HEK293T (cell line): ENCODE measurements around the gene BLVRA.

Experiments
- ARNT ChIP-seq: fragments of 450-650 bp; IDR thresholded peaks from 2 replicates; pipeline ENCODE4 v1.6.1; 2017; ENCODE audit warnings: mild to moderate bottlenecking
- BHLHE40 ChIP-seq: fragments of 450-650 bp; IDR thresholded peaks from 2 replicates; pipeline ENCODE4 v1.6.1; 2016; ENCODE audit warnings: mild to moderate bottlenecking, moderate library complexity, borderline replicate concordance
- CTBP1 ChIP-seq: fragments of 450-650 bp; IDR thresholded peaks from 2 replicates; pipeline ENCODE4 v1.6.1; 2016; ENCODE audit warnings: borderline replicate concordance
- FOXK2 ChIP-seq: fragments of 450-650 bp; IDR thresholded peaks from 2 replicates; pipeline ENCODE4 v1.6.1; 2016; ENCODE audit warnings: mild to moderate bottlenecking
- FOXM1 ChIP-seq: fragments of 450-650 bp; IDR thresholded peaks from 2 replicates; pipeline ENCODE4 v1.6.1; 2017; ENCODE audit warnings: mild to moderate bottlenecking, borderline replicate concordance
- L3MBTL2 ChIP-seq: fragments of 450-650 bp; conservative IDR thresholded peaks from 2 replicates; pipeline ENCODE4 v1.6.1; 2016; ENCODE audit warnings: mild to moderate bottlenecking
- NFRKB ChIP-seq: fragments of 450-650 bp; IDR thresholded peaks from 2 replicates; pipeline ENCODE4 v1.6.1; 2016; ENCODE audit warnings: mild to moderate bottlenecking, moderate library complexity
- PKNOX1 ChIP-seq: fragments of 450-650 bp; IDR thresholded peaks from 2 replicates; pipeline ENCODE4 v1.6.1; 2016
- SP1 ChIP-seq: fragments of 450-650 bp; IDR thresholded peaks from 2 replicates; pipeline ENCODE4 v1.6.1; 2017
- SUZ12 ChIP-seq: fragments of 450-650 bp; IDR thresholded peaks from 2 replicates; pipeline ENCODE4 v1.6.1; 2016; ENCODE audit warnings: mild to moderate bottlenecking
- ZNF384 ChIP-seq: fragments of 450-650 bp; IDR thresholded peaks from 2 replicates; pipeline ENCODE4 v1.6.1; 2016

GRCh38 chr7:43726466-43726865, 32.0 kb upstream of the BLVRA start:
- TF ChIP-seq NFRKB (no peak), BHLHE40 (no peak), CTBP1 (no peak), PKNOX1 (no peak), FOXK2 (no peak), L3MBTL2 (no peak), ZNF384 (no peak), FOXM1 (no peak), SUZ12 (no peak), SP1 (no peak), ARNT (no peak)
